GM18502 (cell line): ENCODE data around the gene MYO18A.

Source experiments
- ATAC-seq: cut with Tn5 transposase; IDR thresholded peaks from one replicate; pipeline ENCODE4 v1.9.1; 2021; ENCODE audit warnings: mild to moderate bottlenecking; ENCODE audit not compliant: unreplicated experiment, poor library complexity

Gene MYO18A

DNA sequence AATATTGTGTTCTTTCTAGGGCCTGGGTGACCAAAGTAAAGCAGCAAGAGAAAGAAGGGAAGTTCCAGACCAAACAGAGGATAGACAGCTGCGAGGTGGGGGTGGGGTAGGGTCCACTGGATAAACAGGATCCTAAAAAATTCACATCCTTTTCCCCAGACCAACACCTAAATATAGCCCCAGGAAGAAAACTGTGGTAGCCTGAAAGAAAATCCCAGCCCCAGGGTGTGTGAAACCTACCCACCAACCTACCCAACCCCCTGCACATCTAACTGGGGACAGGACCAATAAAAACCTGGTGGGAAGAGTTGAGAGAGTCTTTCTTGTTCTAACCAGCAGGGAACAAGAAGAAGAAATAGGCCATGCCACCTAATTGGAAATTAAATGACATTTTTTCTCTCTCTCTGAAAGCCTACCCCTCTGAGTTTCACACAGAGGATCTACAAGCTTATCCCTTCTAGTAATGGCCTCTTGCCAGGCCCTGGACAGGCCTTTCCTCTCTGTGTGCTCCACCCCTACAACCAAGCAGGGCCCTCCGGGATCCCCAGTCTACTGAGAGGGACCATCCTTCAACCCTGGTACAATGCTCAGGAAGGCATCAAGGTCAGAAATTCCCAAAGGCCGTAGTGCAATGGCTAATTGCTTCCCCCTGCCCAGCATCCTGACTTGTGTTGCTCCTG, 12.0 kb downstream of the MYO18A start:
- no peak for ATAC-seq

DNA sequence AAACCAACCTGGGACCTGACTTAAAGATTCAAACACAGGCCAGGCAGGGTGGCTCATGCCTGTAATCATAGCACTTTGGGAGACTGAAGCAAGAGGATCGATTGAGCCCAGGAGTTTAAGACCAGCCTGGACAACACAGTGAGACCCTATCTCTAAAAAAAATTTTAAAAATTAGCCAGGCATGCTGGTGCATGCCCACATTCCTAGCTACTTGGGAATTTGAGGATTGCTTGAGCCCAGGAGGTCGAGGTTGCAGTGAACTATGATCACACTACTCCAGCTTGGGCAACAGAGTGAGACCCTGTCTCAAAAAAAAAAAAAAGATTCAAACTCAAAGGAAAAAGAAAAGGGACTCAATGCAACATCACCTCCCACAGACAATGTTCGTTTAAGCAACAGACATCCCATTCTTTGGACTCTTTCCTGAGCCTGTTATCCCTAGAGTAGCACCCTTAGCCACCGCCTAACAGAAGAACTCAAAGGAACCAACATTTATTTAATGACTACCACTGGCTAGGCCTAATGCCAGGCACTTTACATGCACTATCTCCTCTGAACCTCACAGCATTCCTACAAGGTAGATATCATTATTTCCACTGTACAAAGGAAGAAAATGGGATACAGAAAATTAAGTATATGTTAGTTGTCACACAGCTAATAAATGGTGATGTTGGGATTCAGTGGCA, 12.7 kb downstream of the MYO18A start:
- no peak for ATAC-seq

- ATAC-seq = no peak
Measured at GRCh38 chr17:29166507-29166887, 13.7 kb downstream of the MYO18A start.

GRCh38 chr17:29165800-29166506, 14.2 kb downstream of the MYO18A start:
- no peak for ATAC-seq

DNA sequence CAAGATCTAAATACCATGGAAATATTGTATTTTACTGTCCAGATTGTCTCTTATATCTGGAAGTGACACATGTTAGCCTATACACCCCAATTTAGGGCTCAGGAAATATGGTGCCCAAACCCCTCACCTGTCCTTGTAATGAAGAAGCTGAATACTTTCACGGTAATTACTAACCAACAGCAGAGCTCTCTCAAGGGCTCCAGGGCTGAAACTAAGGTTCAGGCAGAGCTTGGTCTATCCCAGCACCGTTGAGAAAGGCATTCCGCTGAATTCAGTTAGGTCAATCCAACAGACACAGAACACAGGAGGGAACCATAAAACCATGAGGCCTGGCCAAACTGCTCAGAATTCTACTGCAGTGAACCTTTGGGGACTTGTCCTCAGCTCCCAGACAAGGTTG, 14.9 kb downstream of the MYO18A start:
- ATAC-seq = no peak

DNA sequence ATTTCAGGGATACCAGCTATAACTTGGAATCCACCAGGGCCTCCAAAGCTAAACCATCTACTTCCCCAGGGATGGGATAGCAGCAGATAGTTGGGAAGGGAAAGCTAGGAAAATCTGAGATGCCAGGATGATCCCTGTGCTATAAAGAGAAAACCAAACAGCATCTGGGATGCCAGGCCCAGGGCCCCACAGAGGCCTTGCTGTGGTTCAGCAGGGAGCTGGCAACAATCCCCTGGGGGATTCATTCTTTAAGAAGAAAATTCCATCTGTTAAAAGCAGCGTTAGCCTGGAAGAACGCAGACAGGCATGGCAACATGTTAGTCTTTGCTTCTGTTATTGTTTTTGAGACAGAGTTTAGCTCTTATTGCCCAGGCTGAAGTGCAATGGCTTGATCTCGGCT, 16.6 kb downstream of the MYO18A start:
- no peak for ATAC-seq

DNA sequence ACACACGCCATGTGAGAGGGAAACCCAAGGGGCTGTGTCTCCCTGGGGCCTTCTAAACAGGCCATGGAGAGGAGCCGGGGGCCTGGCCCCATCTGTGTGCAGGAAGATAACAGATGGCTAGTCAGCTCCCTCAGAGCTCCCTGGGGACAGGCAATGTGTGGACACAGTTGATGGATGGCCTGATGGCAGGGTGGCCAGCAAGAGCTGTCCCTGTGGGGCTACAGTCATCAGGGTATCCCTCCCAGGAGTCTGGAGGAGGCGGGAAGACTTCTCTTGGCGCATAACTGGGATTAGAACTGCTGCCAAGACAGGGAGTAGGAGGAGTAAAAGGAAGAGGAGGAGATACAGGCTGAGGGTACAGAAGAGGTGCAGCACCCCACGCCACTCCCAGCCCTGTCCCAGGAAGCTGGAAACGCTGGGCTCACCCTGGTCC, 17.3 kb downstream of the MYO18A start:
- no peak for ATAC-seq

DNA sequence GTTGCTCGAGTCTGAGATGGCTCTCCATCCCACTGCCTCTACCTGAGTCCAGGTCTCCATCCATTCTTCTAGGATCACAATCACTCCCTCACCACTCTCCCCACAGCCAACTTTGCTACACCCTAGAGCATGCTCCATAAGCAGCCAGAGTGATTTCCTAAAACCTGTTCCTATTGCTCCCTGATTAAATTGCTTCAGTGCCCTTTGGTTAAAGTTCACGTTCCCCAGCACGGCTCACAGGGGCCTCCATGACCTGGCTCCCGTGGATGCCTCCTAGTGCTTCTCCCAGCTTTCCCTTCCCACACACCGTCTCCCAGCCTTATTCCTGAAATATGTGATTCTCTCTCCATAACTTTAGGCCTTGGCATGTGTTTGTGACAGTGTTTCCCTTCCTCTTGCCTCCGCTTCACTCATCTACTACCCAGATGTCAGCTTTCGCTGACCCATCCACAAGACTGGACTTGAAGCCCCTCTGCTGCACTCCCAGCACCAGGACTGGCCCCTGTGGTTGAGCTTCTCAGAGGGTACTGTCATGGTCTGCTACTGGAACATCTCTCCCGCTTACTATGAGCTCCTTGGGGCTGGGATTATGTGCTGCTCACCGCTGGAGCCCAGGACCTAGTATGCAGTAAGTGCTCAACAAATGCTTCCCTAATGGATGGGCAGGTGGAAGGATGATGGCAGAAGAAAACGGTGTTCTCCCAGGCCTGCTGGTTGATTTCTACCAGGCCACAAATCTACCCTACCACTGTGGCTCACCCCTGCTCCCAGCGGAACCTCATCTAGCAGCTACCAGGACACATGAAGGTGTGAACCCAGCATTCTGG, 17.9 kb downstream of the MYO18A start:
- ATAC-seq = no peak

- ATAC-seq = no peak
Measured at GRCh38 chr17:29160253-29160652, 19.9 kb downstream of the MYO18A start.

GRCh38 chr17:29159306-29159860, 20.8 kb downstream of the MYO18A start:
- no peak for ATAC-seq

DNA sequence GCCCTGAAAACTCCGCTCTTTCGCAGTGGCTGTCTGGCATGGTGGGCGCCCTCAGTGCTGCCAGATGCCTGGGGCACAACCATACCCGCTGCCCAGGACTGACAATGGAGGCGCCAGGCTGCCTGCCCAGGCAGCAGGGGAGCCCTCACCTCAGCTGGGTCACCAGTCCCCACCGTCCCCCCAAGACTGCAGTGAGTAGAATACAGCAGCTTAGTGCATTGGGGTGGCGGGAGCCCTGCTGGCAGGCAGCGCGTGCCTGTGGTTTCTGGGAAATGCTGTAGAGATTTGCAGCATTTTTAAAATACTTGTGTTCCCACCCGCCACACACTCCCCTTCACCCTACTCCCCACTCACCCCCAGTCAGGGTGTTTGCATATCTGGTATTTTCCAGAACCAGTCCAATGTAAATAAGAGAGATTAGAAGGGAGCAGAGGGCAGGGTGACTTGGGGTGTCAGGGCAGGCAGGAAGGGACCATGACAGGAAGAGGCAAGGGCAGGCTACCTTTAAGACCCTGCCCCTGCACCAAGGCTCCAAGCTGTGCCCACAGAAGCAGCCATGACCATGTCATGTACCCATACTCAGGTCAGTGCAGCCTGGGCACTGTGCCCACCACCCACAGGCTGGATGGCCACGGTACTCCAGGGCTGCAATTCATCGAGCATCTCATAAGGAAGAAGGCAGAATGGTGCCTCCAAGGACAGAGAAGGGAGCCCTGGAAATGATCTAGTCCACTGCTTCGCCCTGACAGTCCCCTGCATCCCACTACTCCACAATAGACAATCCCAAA, 21.5 kb downstream of the MYO18A start:
- no peak for ATAC-seq

GRCh38 chr17:29158096-29158487, 22.1 kb downstream of the MYO18A start:
- ATAC-seq = no peak

GRCh38 chr17:29157310-29157709, 22.9 kb downstream of the MYO18A start:
- ATAC-seq = no peak

DNA sequence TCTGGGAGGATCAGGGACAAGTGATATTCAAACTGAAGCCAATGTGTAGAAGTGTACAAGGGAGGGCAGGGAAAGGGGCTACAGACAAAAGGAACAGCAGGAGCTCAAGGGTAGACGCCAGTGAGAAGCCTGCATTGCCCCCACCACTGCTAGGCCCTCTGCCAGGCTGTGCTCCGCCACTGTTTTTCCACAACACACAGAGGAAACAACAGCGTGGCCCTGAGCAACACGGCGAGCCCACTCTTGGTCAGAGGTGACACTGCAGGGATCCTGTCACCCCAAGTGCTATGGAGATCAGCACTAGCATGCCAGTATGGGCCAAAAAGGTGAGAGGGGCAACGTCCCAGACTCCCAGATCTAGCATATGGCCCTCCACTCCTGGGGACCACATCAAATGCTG, 23.4 kb downstream of the MYO18A start:
- ATAC-seq = no peak

DNA sequence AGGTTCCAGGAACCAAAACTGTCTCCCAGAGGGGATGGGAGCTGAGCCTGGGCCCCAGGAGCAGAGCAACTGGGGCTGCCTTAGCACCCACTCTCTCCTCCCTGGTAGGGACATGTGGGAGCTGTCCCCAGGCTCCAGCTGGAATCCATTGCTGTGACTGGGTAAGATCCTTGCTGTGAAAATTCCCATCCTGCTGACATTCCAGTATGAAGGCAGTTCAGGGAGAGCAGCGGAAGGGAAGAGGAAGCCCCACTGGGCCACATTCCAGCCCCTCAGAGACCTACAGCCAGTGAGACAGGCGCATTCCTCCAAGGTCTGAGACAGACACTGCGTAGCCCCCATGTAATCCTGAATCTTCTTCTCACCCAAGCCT, 24.2 kb downstream of the MYO18A start:
- ATAC-seq = no peak

GRCh38 chr17:29155227-29155965, 24.8 kb downstream of the MYO18A start:
- no peak for ATAC-seq

GRCh38 chr17:29154516-29155226, 25.5 kb downstream of the MYO18A start:
- ATAC-seq = no peak

GRCh38 chr17:29151567-29151966, 28.6 kb downstream of the MYO18A start:
- no peak for ATAC-seq
